Epithelial cell of proximal tubule (primary cell): Measurements from ENCODE around the gene SAPCD2. TPM values are rescaled to one million over a fixed set of nuclear protein-coding genes. Genes with fewer than 3 reads are reported as not detected.
A peak's percentile ranks its signal among the peaks of the same experiment; 100 is the strongest.

Source experiments
- DNase-seq: peaks from one replicate; pipeline ENCODE4 v3.0.0-alpha.2; 2011; ENCODE audit warnings: low read depth
- H3K4me3 ChIP-seq: 2 replicates; pipeline ENCODE4 v1.5.1; 2011; ENCODE audit warnings: low read depth, mild to moderate bottlenecking, low read length
- CTCF ChIP-seq: conservative IDR thresholded peaks from 2 replicates; pipeline ENCODE4 v1.5.1; 2012; ENCODE audit warnings: low read depth, mild to moderate bottlenecking, low read length
- total RNA-seq: library from RNA; depleted of rRNA; stranded (reverse); fragments of >200 nt; gene quantifications from 2 replicates; pipeline ENCODE4 v1.2.3, GENCODE V29; 2015

The SAPCD2 gene
- total RNA-seq, 1 donor from 2014 or later, result 25.6 TPM

- H3K4me3 ChIP-seq, result peak overlapping the region; percentile 72
- TF ChIP-seq CTCF, result no peak
- DNase-seq, result no peak
Observed at GRCh38 chr9:137078701-137079400, 8.5 kb upstream of the SAPCD2 start.

DNA sequence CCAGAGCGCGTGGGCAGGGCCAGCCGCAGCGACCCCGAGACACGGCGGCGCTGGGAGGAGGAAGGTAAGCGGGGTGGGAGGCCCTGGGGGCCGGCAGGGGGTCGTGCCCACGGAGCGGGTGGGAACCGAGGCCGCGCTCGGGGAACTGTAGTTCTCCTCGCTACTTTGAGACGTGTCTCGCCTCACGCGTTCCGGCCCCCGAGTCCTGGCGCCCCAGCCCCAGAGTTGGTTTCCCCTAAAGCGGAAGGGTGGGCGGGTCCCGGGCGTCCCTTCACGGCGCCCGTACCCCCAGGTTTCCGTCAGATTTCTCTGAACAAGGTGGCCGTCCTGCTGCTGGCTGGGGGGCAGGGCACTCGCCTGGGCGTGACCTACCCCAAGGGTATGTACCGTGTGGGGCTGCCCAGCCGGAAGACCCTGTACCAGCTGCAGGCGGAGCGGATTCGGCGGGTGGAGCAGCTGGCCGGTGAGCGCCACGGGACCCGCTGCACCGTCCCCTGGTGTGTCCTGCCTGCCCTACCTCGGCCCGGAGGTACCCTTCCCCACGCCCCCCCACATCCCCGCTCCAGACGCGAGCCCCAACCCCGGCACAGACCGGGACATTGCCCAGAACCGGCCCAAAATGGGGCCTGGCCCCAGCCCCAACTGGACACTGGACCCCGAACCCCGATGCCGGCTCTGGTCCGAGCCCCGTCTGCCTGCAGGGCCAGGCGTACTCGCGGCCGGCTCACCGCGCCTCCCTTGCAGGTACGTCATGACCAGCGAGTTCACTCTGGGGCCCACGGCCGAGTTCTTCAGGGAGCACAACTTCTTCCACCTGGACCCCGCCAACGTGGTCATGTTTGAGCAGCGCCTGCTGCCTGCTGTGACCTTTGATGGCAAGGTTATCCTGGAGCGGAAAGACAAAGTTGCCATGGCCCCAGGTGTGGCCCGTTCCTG lies 7.7 kb upstream of the SAPCD2 start:
- DNase-seq, result no peak
- H3K4me3 ChIP-seq, result peak overlapping the region; percentile 72
- no peak for TF ChIP-seq CTCF

DNA sequence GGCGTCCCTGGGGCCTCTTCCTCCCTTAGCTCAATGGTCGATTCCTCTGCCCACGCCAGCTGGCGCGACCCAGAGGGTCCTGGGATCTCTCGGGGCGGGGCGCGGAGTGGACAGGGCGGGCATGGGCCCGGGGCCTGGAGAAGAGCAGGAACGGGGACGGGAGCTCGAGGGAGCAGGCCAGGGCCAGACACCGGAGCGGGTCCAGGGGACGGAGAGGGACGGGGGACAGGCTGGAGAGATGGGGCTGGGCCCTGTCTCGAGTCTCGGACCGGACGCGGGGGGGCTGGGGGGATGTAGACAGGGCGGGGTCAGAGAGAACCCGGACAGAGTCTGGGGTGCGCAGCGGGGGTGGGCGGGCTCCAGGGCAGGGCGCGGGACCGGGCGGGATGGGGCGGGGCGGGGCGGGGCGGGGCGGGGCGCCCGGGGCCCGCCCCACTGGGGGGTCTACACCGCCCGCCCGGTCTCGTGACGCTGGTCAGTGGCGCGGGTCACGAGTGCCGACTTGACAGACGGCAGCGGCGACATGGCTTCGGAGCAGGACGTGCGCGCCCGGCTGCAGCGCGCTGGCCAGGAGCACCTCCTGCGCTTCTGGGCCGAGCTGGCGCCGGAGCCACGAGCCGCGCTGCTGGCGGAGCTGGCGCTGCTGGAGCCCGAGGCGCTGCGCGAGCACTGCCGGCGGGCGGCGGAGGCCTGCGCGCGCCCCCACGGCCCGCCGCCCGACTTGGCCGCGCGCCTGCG lies 6.8 kb upstream of the SAPCD2 start, which contains the start of gene UAP1L1:
TSS of gene UAP1L1 (plus strand) at position 508 of the 738 bp plus-strand sequence. CDS start at position 524, 16 bp downstream.
- DNase-seq, result no peak
- TF ChIP-seq CTCF, result no peak

DNA sequence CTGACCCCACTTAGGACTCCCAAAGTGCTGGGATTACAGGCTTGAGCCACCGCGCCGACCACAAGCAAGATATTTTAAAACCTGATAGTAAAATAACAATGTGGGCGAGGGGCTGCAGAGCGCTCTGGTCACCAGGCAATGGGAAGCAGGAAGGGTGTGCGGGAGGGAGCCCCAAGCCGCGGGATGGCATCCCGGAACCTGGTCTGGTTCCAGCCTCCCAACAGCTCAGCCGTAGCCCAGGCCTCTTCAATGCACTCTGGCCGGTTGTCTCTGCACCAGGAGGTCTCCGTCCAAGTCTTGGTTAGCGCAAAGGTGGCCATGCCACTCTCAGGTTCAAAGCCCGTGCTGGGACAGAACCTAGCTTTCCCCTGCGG lies 6.3 kb upstream of the SAPCD2 start:
- TF ChIP-seq CTCF, result no peak
- peak overlapping the region; percentile 40 for H3K4me3 ChIP-seq
- DNase-seq, result no peak

More for the DNA sequence above, 6.8 kb upstream of the SAPCD2 start, which contains the start of gene UAP1L1:
- H3K4me3 ChIP-seq, result peak within 1 kb of the TSS; percentile 72

DNA sequence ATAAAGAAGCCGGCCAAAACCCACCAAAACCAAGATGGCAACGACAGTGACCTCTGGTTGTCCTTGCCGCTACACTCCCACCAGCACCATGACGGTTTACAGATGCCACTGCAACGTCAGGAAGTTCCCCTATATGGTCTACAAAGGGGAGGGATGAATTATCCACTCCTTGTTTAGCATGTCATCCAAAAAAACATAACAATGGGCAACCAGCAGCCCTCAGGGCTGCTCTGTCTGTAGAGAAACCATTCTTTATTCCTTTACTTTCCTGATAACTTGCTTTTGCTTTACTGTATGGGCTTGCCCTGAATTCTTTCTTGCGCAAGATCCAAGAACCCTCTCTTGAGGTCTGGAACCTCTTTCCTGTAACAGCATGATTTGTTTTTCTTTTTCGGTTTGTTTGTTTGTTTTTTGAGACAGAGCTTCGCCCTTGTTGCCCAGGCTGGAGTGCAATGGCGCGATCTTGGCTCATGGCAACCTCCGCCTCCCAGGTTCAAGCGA lies 5.0 kb upstream of the SAPCD2 start:
- DNase-seq, result no peak
- no peak overlapping the region for H3K4me3 ChIP-seq
- TF ChIP-seq CTCF, result no peak

GRCh38 chr9:137074657-137075274 lies 4.4 kb upstream of the SAPCD2 start:
- H3K4me3 ChIP-seq, result no peak overlapping the region
- no peak for TF ChIP-seq CTCF

More at GRCh38 chr9:137074657-137075274, 4.4 kb upstream of the SAPCD2 start:
- no peak for DNase-seq
